Measurements from ENCODE around the gene C4BPB.

Gene C4BPB

GRCh38 chr1:207070811-207071210 is 17.8 kb upstream of the C4BPB start:
- H3K27ac ChIP-seq = no peak overlapping the region
- TF ChIP-seq CTCF (conservative IDR thresholded peaks at IDR 0.05) = no peak

GRCh38 chr1:207071426-207071825 is 17.2 kb upstream of the C4BPB start:
- TF ChIP-seq CTCF (conservative IDR thresholded peaks at IDR 0.05) = no peak
- no peak overlapping the region for H3K27ac ChIP-seq

- TF ChIP-seq CTCF (conservative IDR thresholded peaks at IDR 0.05) = no peak
- no peak overlapping the region for H3K27ac ChIP-seq
Observed at GRCh38 chr1:207072233-207072632, 16.4 kb upstream of the C4BPB start.

GRCh38 chr1:207073906-207074820 is 14.5 kb upstream of the C4BPB start:
- no peak overlapping the region for H3K27ac ChIP-seq
- TF ChIP-seq CTCF (conservative IDR thresholded peaks at IDR 0.05) = no peak

GRCh38 chr1:207076181-207076955 is 12.3 kb upstream of the C4BPB start:
- TF ChIP-seq CTCF (conservative IDR thresholded peaks at IDR 0.05) = no peak
- H3K27ac ChIP-seq = peak overlapping the region; percentile 14; the same call in 1 of the 2 replicates

- H3K27ac ChIP-seq = peak overlapping the region; percentile 14
- no peak for TF ChIP-seq CTCF (conservative IDR thresholded peaks at IDR 0.05)
Observed at GRCh38 chr1:207077012-207077411, 11.6 kb upstream of the C4BPB start.

All from VCaP (cell line).